OCI-LY1 (cell line): ENCODE data around the gene LRFN2.

Experiments
- H2AFZ ChIP-seq: fragments of 200-600 bp; sonication (generic), shearing (Covaris generic); 2 replicates; pipeline ENCODE4 v1.6.0; 2014; ENCODE audit warnings: antibody characterized with exemption, mild to moderate bottlenecking, low read length
- H3F3A ChIP-seq: fragments of 200-600 bp; sonication (generic), shearing (Covaris generic); 2 replicates; pipeline ENCODE4 v1.6.0; 2014; ENCODE audit warnings: mild to moderate bottlenecking, antibody characterized with exemption, low read length, moderate library complexity; ENCODE audit not compliant: insufficient read depth
- H3K27ac ChIP-seq: fragments of 200-600 bp; sonication (generic); 2 replicates; pipeline ENCODE4 v1.5.1; 2014; ENCODE audit warnings: low read length, mixed run types, mild to moderate bottlenecking, low read depth; ENCODE audit not compliant: poor library complexity, severe bottlenecking
- H3K27me3 ChIP-seq: fragments of 200-600 bp; sonication (generic); 2 replicates; pipeline ENCODE4 v1.6.0; 2014; ENCODE audit warnings: antibody characterized with exemption, mild to moderate bottlenecking, low read length, moderate library complexity; ENCODE audit not compliant: insufficient read depth
- H3K36me3 ChIP-seq: fragments of 200-600 bp; sonication (generic); 2 replicates; pipeline ENCODE4 v1.6.1; 2014; ENCODE audit warnings: mild to moderate bottlenecking, antibody characterized with exemption, low read length, moderate library complexity, mixed read lengths; ENCODE audit not compliant: insufficient read depth
- H3K4me1 ChIP-seq: fragments of 200-600 bp; sonication (generic); 2 replicates; pipeline ENCODE4 v1.5.1; 2014; ENCODE audit warnings: mild to moderate bottlenecking, low read length, moderate library complexity; ENCODE audit not compliant: insufficient read depth, severe bottlenecking
- H3K4me2 ChIP-seq: fragments of 200-600 bp; sonication (generic), shearing (Covaris generic); 2 replicates; pipeline ENCODE4 v1.6.1; 2014; ENCODE audit warnings: low read length
- H3K4me3 ChIP-seq: fragments of 200-600 bp; sonication (generic); 2 replicates; pipeline ENCODE4 v1.5.1; 2014; ENCODE audit warnings: low read length, low read depth, mild to moderate bottlenecking, mixed read lengths; ENCODE audit not compliant: poor library complexity, severe bottlenecking
- H3K79me2 ChIP-seq: fragments of 200-600 bp; shearing (Covaris generic); 2 replicates; pipeline ENCODE4 v1.6.1; 2016; ENCODE audit warnings: mixed run types, low read length, mixed read lengths; ENCODE audit not compliant: insufficient read depth
- H3K9ac ChIP-seq: fragments of 200-600 bp; sonication (generic), shearing (Covaris generic); 2 replicates; pipeline ENCODE4 v1.6.1; 2014; ENCODE audit warnings: mild to moderate bottlenecking, low read length, mixed read lengths
- H3K9me2 ChIP-seq: fragments of 200-600 bp; sonication (generic), shearing (Covaris generic); 2 replicates; pipeline ENCODE4 v1.6.1; 2014; ENCODE audit warnings: low read depth, mild to moderate bottlenecking, low read length, mixed read lengths
- H3K9me3 ChIP-seq: fragments of 200-600 bp; shearing (Covaris generic); 2 replicates; pipeline ENCODE4 v1.6.1; 2014; ENCODE audit warnings: low read length, mixed read lengths
- H4K20me1 ChIP-seq: fragments of 200-600 bp; sonication (generic), shearing (Covaris generic); 2 replicates; pipeline ENCODE4 v1.6.0; 2016; ENCODE audit warnings: mild to moderate bottlenecking, low read length; ENCODE audit not compliant: insufficient read depth
- CTCF ChIP-seq: fragments of 200-600 bp; sonication (generic), shearing (Covaris generic); IDR thresholded peaks from 2 replicates; pipeline ENCODE4 v1.5.1; 2017; ENCODE audit warnings: mild to moderate bottlenecking, antibody characterized with exemption, low read length, moderate library complexity, mixed read lengths
- EZH2 ChIP-seq: fragments of 200-600 bp; sonication (generic), shearing (Covaris generic); IDR thresholded peaks from 2 replicates; pipeline ENCODE4 v1.8.0; 2017; ENCODE audit warnings: borderline replicate concordance, mixed run types, mild to moderate bottlenecking, antibody characterized with exemption, low read length, moderate library complexity, mixed read lengths

LRFN2 gene

DNA sequence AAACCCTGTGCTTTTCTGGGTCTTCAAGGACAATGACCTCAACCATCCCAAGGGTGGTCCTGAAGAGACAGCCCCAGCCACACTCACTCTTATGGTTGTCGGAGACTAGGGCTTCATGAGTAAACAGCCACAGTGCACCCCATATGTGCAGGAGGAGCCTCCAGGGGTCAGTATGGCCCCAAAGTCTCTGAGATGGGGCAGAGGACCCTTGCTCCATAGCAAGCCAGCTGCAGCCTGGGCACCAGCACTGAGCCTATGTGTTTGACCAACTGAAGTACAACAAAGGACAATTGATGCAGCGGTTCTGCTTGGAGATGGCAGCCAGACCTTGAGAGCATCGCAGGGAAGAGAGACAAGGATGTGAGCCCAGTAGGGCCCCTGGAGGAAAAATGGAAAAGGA, 112.2 kb downstream of the LRFN2 start:
- Histone ChIP-seq H4K20me1 (no peaks in the 10 kb centered on the region), H3K27me3 (no peaks in the 10 kb centered on the region), H3K9me2 (no peaks in the 10 kb centered on the region), H3K4me1 (no peaks in the 10 kb centered on the region), H3K79me2 (no peaks in the 10 kb centered on the region), H3K4me3 (no peak overlapping the region), H3K27ac (no peak overlapping the region), H3F3A (no peaks in the 10 kb centered on the region), H3K9ac (no peak overlapping the region), H3K4me2 (no peak overlapping the region), H3K9me3 (no peaks in the 10 kb centered on the region), H3K36me3 (no peaks in the 10 kb centered on the region), H2AFZ (no peak overlapping the region)
- TF ChIP-seq EZH2, result no peak
- TF ChIP-seq CTCF, result no peak

GRCh38 chr6:40473026-40473425, 114.1 kb downstream of the LRFN2 start:
- no peak for TF ChIP-seq EZH2
- H3K27me3 ChIP-seq, result no peaks in the 10 kb centered on the region
- no peaks in the 10 kb centered on the region for H3K9me2 ChIP-seq
- no peak overlapping the region for H3K4me3 ChIP-seq
- no peak overlapping the region for H3K9ac ChIP-seq
- no peak overlapping the region for H3K27ac ChIP-seq
- no peaks in the 10 kb centered on the region for H3F3A ChIP-seq
- H3K4me1 ChIP-seq, result no peaks in the 10 kb centered on the region
- no peaks in the 10 kb centered on the region for H4K20me1 ChIP-seq
- H3K79me2 ChIP-seq, result no peaks in the 10 kb centered on the region
- no peak overlapping the region for H3K4me2 ChIP-seq
- H3K36me3 ChIP-seq, result no peaks in the 10 kb centered on the region
- H2AFZ ChIP-seq, result no peak overlapping the region
- no peaks in the 10 kb centered on the region for H3K9me3 ChIP-seq

DNA sequence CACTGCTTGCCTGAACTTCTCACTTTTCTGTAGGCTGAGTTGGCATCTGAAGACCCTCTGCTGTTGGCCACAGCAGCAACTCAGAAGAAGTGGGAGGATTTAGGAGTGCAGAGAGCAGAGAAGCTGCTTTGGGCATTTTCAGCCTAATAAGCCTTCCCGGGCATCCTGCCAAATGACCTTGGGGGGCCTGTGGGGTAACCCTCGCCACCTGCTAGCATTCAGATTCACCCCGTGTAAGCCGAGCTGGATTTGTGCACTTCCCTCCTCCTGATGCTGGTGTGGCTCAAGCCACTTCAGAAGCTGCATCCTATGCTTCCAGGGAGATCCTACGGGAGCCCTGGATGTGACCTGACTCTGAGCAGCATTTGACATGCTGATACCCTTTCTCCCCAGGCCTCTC, 114.8 kb downstream of the LRFN2 start:
- no peaks in the 10 kb centered on the region for H3F3A ChIP-seq
- no peaks in the 10 kb centered on the region for H3K36me3 ChIP-seq
- H3K4me3 ChIP-seq, result no peak overlapping the region
- H3K27ac ChIP-seq, result no peak overlapping the region
- no peaks in the 10 kb centered on the region for H3K27me3 ChIP-seq
- H3K9me3 ChIP-seq, result no peaks in the 10 kb centered on the region
- H3K79me2 ChIP-seq, result no peaks in the 10 kb centered on the region
- no peak overlapping the region for H3K9ac ChIP-seq
- no peak overlapping the region for H2AFZ ChIP-seq
- H3K4me1 ChIP-seq, result no peaks in the 10 kb centered on the region
- H3K4me2 ChIP-seq, result no peak overlapping the region
- H4K20me1 ChIP-seq, result no peaks in the 10 kb centered on the region
- no peaks in the 10 kb centered on the region for H3K9me2 ChIP-seq
- no peak for TF ChIP-seq CTCF

DNA sequence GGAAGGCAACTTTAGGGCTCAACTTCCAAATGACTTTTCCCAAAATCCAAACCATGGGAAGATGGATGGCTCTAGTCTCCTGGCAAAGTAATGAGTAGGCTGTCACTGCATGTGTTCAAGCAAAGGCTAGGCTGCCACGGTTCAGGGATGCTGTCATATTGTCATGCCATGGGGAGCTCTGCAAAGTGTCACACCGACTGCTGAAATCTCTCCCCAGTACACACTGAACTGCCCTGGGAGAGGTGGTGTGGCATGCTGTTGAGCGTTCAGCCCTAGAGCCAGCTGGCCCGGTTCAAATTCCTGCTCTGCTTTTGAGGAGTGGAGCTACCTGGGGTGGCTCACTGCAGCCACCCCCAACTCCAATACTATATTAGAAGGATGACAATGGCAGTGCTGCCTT, 115.9 kb downstream of the LRFN2 start:
- Histone ChIP-seq H3K27me3 (no peaks in the 10 kb centered on the region), H3K9me2 (no peaks in the 10 kb centered on the region), H2AFZ (no peak overlapping the region), H4K20me1 (no peaks in the 10 kb centered on the region), H3K9me3 (no peaks in the 10 kb centered on the region), H3K79me2 (no peaks in the 10 kb centered on the region), H3K9ac (no peak overlapping the region), H3K27ac (no peak overlapping the region), H3F3A (no peaks in the 10 kb centered on the region), H3K4me1 (no peaks in the 10 kb centered on the region), H3K36me3 (no peaks in the 10 kb centered on the region), H3K4me3 (no peak overlapping the region), H3K4me2 (no peak overlapping the region)
- TF ChIP-seq CTCF (no peak), EZH2 (no peak)
